Epithelial cell of esophagus (primary cell): Measurements from ENCODE around the gene RPL27.
A peak's percentile ranks its signal among the peaks of the same experiment; 100 is the strongest.

Source experiments
- DNase-seq: peaks from one replicate; pipeline ENCODE4 v3.0.0; 2010; ENCODE audit warnings: low read depth
- H3K4me3 ChIP-seq: 2 replicates; pipeline ENCODE4 v1.5.1; 2011; ENCODE audit warnings: mild to moderate bottlenecking, low read length, control low read depth
- TF ChIP-seq, protein P1 (sequence below): IDR thresholded peaks from 2 replicates; pipeline ENCODE4 v1.5.1; 2011; ENCODE audit warnings: low read depth, mild to moderate bottlenecking, low read length, control low read depth, inconsistent platforms; ENCODE audit not compliant: insufficient read depth; ENCODE audit errors: missing control alignments

RPL27 gene

DNA sequence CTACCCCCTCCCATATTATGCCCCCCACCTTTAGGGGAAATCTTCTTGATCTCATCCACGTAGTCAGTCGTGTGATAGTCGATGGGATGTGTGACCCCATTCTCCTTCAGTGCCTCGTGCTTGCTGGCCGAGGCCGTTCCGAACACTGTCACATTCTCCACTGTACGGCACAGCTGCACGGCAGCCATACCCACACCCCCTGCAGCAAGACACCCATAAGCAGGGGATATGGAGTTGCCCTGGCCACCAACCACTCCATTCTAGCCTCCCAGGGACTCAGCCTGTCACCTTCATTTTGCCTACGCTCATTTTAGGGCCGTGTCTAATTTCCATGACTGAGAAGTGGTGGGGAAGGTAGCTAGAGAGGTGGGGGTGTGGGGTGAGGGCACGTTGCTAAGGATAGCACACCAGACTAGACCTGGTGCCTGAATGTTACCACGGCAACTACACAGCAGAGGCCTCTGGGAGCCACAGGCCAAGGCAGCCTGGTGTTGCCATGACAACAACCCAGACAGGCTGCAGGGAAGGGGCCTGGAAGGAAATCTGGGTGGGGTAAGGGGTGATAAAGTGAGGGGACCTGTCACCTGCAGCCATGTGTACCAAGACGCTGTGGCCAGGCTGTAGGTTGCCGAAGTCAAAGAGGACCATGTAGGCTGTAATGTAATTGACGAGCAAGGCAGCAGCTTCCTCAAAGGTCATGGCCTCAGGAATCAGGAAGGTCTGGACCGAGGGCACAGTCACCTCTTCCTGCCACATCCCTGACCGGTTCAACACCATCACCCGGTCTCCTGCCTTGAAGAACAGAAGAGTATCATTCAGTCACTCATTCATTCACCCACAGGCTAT is 20.0 kb downstream of the RPL27 start:
- H3K4me3 ChIP-seq = no peak overlapping the region
- TF ChIP-seq, protein P1, sequence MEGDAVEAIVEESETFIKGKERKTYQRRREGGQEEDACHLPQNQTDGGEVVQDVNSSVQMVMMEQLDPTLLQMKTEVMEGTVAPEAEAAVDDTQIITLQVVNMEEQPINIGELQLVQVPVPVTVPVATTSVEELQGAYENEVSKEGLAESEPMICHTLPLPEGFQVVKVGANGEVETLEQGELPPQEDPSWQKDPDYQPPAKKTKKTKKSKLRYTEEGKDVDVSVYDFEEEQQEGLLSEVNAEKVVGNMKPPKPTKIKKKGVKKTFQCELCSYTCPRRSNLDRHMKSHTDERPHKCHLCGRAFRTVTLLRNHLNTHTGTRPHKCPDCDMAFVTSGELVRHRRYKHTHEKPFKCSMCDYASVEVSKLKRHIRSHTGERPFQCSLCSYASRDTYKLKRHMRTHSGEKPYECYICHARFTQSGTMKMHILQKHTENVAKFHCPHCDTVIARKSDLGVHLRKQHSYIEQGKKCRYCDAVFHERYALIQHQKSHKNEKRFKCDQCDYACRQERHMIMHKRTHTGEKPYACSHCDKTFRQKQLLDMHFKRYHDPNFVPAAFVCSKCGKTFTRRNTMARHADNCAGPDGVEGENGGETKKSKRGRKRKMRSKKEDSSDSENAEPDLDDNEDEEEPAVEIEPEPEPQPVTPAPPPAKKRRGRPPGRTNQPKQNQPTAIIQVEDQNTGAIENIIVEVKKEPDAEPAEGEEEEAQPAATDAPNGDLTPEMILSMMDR = no peak
- DNase-seq = no peak

DNA sequence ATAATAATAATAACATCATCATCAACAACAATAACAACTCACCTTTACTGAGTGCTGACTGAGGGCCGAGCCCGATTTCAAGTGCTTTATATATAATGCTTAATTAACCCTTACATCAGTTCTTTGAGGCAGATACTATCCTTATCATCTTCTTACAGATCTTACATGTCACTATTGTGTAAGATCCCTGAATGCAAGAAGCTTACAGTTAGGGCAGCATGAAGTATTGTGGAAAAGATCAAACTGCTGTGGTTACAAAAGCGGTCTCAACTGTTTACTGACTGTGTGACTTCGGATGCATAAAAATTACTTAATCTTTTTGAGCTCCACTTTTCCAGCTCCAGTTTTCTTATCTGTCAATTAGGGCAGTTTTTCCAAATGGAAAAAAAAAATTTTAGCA is 20.7 kb downstream of the RPL27 start:
- no peak overlapping the region for H3K4me3 ChIP-seq

DNA sequence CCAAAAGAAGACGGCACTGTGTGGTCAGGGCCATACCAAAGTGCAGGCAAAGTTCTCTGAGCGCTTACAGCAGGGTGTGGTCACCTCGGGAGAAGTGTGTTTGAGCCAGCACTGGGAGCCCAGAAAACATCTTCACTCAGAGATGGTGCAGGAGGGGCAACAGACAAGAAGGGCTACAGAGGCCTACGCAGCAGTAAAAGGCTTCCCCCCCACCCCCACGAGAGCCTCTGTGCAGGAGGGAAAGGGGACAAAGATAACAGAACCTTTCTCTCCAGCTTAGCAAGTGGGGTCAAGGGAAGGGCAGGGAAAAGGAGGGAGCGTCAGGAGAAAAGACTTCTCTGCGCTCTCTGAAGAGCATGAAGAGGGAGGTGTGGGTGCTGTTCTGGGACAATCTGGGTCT is 21.2 kb downstream of the RPL27 start:
- no peak for DNase-seq
- TF ChIP-seq, protein P1 = no peak
- H3K4me3 ChIP-seq = no peak overlapping the region

More for the DNA sequence above, 20.7 kb downstream of the RPL27 start:
- DNase-seq = no peak
- TF ChIP-seq, protein P1 = no peak

DNA sequence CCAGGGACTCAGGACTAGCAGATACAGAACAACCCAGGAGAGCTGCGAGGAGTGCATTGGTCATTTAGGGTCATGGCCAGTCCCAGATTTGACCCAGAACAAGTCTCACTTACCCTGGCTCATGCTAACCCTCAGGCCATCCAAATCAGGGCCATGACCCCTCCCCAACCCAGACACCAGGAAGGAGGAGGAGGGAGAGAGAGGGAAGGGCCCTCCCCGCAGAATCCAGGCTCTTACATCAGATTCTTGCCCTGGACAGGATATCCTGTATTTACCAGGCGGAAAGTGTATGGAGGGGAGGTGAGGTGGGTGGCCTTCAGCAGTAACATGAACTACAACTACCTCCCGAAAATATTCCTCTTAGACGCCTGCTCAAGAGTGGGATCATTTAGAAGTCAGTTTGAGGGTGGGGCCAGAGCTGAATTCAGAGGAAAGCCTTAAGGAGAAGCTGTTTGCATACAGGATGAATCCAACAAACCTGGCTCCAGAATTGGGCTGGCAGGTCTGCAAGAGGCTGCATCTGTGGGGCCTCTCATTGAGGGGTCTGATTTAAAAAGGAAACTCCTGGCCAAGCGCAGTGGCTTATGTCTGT is 21.9 kb downstream of the RPL27 start:
- TF ChIP-seq, protein P1 = no peak
- H3K4me3 ChIP-seq = no peak overlapping the region
- DNase-seq = no peak

DNA sequence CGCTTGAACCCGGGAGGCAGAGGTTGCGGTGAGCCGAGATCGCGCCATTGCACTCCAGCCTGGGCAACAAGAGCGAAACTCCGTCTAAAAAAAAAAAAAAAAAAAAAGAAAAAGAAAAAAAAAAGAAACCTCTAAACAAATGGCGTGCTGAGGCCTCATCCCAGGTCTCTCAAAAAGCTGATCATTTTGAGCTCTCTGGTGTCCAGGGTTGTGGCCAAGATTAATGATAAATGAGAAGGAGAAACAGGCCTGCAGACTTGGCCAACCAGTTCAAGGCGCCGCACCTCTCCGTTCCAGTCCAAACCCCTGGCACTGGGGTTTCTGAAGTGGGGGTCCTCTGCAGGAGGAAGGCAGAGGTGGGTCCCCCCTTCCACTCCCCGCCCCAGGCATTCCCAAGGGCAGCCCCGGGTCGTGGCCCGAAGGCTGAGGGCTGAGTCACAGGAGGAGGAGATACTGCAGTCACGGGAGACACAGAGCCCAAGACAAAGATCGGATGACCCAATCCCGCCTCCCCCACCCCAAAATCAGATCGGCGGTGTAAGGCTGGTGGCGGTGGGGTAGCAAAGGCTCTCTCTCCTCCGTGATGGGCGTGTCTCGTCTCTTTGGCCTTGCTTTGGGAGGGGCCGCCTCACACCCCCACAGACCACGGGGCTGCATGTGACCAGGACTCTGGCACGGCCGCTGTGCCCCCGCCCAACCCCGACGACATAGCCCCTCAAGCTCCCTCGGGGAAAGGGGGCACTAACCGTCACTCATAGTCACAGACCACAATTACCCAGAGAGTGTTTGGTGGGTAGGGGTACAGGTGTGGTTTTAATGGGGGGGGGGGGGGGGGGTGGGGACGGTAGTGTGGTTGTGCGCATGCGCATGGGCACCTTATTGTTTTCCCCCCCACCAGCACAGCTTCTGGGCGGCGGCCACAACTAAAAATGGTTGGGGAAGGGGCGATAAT is 22.8 kb downstream of the RPL27 start:
- peak; percentile 47 for DNase-seq
- H3K4me3 ChIP-seq = peak overlapping the region; percentile 92
- TF ChIP-seq, protein P1 = no peak

DNA sequence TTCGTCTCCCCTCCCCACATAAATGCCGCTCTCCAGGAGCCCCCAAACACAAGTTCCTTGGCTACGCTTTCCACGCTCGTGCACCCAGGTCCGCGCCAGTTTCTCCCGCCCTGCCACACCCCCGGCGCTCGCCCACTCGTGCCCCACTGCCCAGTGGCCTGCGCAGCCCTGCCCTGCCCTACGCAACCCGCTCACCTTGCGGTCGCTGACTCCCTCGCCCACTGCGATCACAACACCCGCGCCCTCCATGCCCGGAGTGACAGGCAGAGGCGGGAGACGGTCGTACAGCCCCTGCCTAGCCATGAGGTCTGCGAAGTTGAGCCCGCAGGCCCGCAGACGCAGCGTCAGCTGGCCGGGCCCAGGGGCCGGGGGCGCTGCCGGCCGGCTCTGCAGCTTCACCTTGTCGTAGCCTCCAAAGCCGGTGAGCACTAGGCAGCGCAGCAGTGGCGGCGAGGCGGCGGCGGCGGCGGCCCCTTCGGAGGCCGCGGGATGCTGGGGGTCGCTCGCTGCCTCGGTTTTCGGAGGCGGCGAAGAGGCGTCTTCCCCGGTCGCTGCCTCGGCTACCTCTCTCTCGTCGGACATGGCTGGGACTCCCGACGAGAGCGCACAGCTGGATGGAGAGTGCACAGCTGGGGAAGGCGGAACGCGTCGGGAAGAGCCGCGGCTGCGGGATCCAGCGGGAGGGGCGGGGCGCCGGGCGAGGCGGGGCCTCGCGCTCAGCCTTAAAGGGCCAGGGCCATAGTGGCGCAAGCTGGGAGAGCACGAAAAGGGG is 23.7 kb downstream of the RPL27 start, which contains the start of gene VAT1:
Gene VAT1 (minus strand): TSS at position 645 of the 772 bp plus-strand sequence. CDS start 63 bp downstream, at position 582.
- TF ChIP-seq, protein P1 = no peak
- DNase-seq = peak; percentile 85

More for the DNA sequence above, 23.7 kb downstream of the RPL27 start, which contains the start of gene VAT1:
- H3K4me3 ChIP-seq = peak within 1 kb of the TSS; percentile 92
